RWPE1 (cell line): ENCODE measurements around the gene MBL2.

Experiments used
- CTCF ChIA-PET: fragments of 350-600 bp; sonication (Branson Sonifier 250); formaldehyde crosslinking; extraction: SDS; loops from one replicate; lab custom pipeline; 2021; lab: Yijun Ruan, JAX
- POLR2A ChIA-PET: fragments of 400-600 bp; formaldehyde crosslinking; extraction: SDS; loops from one replicate; lab custom pipeline; 2020; ENCODE audit warnings: antibody characterized with exemption; ENCODE audit not compliant: low non-redundant PET; lab: Yijun Ruan, JAX
- DNase-seq: peaks from one replicate; pipeline ENCODE4 v3.0.0; 2012; ENCODE audit warnings: low spot score
- H3K27ac ChIP-seq: fragments of 450-650 bp; 2 replicates; pipeline ENCODE4 v1.5.1; 2017
- CTCF ChIP-seq: fragments of 450-650 bp; conservative IDR thresholded peaks from 2 replicates; pipeline ENCODE4 v1.5.1; 2017; ENCODE audit warnings: low read depth, mild to moderate bottlenecking

The MBL2 gene

GRCh38 chr10:52756966-52757365, 15.6 kb downstream of the MBL2 start:
- TF ChIP-seq CTCF, result no peak
- CTCF ChIA-PET, result interaction anchor here (0.6 to 0.7 kb wide), 2 partner anchors 16 to 24 kb away, joined by 4 read pairs; no protein-coding TSS in a partner anchor

GRCh38 chr10:52756295-52756694, 16.3 kb downstream of the MBL2 start:
- POLR2A ChIA-PET, result no interaction called here
- no peak for TF ChIP-seq CTCF
- no peak overlapping the region for H3K27ac ChIP-seq

More at GRCh38 chr10:52756966-52757365, 15.6 kb downstream of the MBL2 start:
- no peak overlapping the region for H3K27ac ChIP-seq
- no peak for DNase-seq
- POLR2A ChIA-PET, result no interaction called here

GRCh38 chr10:52755297-52756062, 17.1 kb downstream of the MBL2 start:
- CTCF ChIA-PET, result interaction anchor here (0.6 kb wide), 1 partner anchor 747 kb away, joined by 3 read pairs; no protein-coding TSS in a partner anchor
- POLR2A ChIA-PET, result no interaction called here
- H3K27ac ChIP-seq, result no peak overlapping the region
- DNase-seq, result peak; percentile 40
- TF ChIP-seq CTCF, result no peak

More at GRCh38 chr10:52756295-52756694, 16.3 kb downstream of the MBL2 start:
- CTCF ChIA-PET, result interaction anchor here (0.6 to 0.7 kb wide), 2 partner anchors 15 to 24 kb away, joined by 4 read pairs; no protein-coding TSS in a partner anchor
- no peak for DNase-seq

DNA sequence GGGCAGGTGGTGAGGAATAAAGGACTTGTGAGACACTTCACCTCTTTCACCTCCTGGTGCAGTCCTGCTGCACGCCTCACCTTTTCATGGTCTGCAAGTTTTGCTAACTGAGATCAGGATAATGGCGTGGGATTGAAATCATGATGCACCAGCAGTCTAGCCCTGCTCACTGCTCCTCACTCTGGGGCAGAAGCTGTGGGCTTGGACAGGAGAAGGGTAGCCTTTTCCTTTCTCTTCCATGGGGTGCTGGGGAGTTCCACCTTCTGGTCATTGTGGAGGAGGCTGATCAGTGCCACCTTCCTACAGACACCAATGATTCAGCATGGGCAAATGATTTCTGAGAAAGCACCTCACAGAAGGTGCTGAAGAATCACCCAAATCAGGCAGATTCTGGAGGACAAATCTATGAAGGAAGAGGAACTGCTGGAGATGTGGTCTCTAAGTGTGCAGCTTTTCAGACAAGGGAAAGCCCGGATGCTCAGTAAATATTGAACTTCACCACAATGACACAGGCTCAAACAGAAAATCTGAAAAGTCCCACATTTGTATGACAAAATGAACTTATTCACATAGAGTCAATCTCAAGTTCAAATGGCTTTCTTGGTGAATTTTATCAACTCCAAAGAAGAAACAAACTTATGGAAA, 19.7 kb downstream of the MBL2 start:
- H3K27ac ChIP-seq, result no peak overlapping the region
- DNase-seq, result no peak
- ChIA-PET POLR2A (no interaction called here), CTCF (interaction anchor here (0.6 kb wide), 1 partner anchor 847 kb away, joined by 4 read pairs; no protein-coding TSS in a partner anchor)
- TF ChIP-seq CTCF, result no peak

GRCh38 chr10:52752261-52752660, 20.3 kb downstream of the MBL2 start:
- no peak overlapping the region for H3K27ac ChIP-seq
- CTCF ChIA-PET, result no interaction called here
- DNase-seq, result no peak
- TF ChIP-seq CTCF, result no peak
- POLR2A ChIA-PET, result no interaction called here

- TF ChIP-seq CTCF, result no peak
- no peak overlapping the region for H3K27ac ChIP-seq
- ChIA-PET POLR2A (no interaction called here), CTCF (no interaction called here)
- DNase-seq, result no peak
Measured at GRCh38 chr10:52751337-52751736, 21.2 kb downstream of the MBL2 start.
